GM20431 (cell line): Measurements from ENCODE around the gene ALB.

Experiments
- in situ Hi-C: fragments of 300-500 bp; cut with MseI, MboI; formaldehyde crosslinking; loops from one replicate; pipeline ENCODE4 v1.15.0; 2020; ENCODE audit warnings: low sequenced_read_pairs; ENCODE audit not compliant: unreplicated experiment

Gene ALB

DNA sequence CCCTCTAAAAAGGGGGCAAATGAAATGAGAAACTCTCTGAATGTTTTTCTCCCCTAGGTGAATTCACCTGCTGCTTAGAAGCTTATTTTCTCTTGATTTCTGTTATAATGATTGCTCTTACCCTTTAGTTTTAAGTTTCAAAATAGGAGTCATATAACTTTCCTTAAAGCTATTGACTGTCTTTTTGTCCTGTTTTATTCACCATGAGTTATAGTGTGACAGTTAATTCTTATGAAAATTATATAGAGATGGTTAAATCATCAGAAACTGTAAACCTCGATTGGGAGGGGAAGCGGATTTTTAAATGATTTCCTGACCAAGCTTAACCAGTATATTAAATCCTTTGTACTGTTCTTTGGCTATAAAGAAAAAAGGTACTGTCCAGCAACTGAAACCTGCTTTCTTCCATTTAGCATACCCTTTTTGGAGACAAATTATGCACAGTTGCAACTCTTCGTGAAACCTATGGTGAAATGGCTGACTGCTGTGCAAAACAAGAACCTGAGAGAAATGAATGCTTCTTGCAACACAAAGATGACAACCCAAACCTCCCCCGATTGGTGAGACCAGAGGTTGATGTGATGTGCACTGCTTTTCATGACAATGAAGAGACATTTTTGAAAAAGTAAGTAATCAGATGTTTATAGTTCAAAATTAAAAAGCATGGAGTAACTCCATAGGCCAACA is 4.2 kb downstream of the ALB start:
- in situ Hi-C loops, result no loop called here

DNA sequence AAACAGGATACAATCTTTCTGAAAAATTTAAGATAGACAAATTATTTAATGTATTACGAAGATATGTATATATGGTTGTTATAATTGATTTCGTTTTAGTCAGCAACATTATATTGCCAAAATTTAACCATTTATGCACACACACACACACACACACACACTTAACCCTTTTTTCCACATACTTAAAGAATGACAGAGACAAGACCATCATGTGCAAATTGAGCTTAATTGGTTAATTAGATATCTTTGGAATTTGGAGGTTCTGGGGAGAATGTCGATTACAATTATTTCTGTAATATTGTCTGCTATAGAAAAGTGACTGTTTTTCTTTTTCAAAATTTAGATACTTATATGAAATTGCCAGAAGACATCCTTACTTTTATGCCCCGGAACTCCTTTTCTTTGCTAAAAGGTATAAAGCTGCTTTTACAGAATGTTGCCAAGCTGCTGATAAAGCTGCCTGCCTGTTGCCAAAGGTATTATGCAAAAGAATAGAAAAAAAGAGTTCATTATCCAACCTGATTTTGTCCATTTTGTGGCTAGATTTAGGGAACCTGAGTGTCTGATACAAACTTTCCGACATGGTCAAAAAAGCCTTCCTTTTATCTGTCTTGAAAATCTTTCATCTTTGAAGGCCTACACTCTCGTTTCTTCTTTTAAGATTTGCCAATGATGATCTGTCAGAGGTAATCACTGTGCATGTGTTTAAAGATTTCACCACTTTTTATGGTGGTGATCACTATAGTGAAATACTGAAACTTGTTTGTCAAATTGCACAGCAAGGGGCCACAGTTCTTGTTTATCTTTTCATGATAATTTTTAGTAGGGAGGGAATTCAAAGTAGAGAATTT is 5.2 kb downstream of the ALB start:
- in situ Hi-C loops, result no loop called here

DNA sequence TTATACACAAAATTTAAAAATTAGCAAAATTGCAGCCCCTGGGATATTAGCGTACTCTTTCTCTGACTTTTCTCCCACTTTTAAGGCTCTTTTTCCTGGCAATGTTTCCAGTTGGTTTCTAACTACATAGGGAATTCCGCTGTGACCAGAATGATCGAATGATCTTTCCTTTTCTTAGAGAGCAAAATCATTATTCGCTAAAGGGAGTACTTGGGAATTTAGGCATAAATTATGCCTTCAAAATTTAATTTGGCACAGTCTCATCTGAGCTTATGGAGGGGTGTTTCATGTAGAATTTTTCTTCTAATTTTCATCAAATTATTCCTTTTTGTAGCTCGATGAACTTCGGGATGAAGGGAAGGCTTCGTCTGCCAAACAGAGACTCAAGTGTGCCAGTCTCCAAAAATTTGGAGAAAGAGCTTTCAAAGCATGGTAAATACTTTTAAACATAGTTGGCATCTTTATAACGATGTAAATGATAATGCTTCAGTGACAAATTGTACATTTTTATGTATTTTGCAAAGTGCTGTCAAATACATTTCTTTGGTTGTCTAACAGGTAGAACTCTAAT is 6.0 kb downstream of the ALB start:
- in situ Hi-C loops, result no loop called here

DNA sequence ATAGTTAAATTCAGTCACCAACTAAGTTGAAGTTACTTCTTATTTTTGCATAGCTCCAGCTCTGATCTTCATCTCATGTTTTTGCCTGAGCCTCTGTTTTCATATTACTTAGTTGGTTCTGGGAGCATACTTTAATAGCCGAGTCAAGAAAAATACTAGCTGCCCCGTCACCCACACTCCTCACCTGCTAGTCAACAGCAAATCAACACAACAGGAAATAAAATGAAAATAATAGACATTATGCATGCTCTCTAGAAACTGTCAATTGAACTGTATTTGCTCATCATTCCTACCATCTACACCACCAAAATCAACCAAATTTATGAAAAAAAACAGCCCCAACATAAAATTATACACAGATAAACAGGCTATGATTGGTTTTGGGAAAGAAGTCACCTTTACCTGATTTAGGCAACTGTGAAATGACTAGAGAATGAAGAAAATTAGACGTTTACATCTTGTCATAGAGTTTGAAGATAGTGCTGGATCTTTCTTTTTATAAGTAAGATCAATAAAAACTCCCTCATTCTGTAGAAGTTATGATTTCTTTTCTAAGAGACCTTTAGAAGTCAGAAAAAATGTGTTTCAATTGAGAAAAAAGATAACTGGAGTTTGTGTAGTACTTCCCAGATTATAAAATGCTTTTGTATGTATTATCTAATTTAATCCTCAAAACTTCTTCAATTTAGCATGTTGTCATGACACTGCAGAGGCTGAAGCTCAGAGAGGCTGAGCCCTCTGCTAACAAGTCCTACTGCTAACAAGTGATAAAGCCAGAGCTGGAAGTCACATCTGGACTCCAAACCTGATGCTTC is 7.0 kb downstream of the ALB start:
- in situ Hi-C loops, result no loop called here

GRCh38 chr4:73411731-73412414 is 7.8 kb downstream of the ALB start:
- in situ Hi-C loops, result no loop called here

GRCh38 chr4:73413294-73413755 is 9.2 kb downstream of the ALB start:
- in situ Hi-C loops, result no loop called here

- in situ Hi-C loops, result no loop called here
Measured at GRCh38 chr4:73414936-73415271, 10.8 kb downstream of the ALB start.

- in situ Hi-C loops, result no loop called here
Measured at GRCh38 chr4:73415807-73416238, 11.7 kb downstream of the ALB start.

DNA sequence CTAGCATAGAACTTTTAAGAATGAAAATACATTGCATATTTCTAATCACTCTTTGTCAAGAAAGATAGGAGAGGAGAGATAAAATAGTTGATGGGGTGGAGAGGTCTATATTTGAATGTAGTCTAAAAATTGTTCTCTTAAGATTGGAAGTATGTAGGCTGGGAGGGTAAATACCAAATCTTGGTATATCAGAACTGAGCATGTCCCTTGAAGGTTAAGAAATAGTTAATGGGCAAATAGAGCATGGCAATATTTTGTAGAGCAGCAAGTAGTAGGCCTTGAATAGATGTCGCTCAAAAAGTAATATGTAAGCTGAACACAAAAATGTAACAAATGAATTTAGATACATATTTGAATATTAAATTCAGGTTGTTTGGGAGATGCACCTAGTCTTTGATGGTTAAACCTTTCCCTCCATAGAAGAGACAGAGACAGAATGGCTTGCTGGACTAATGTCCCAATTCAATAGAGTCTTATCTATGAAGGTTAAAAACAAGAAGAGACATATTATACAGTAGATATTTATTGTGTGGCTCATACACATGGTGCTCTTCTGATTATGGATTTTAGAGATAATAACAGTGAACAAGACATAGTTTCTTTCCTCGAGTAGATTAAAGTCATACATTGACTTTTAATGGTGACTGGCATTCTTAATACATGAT is 12.5 kb downstream of the ALB start:
- in situ Hi-C loops, result no loop called here

DNA sequence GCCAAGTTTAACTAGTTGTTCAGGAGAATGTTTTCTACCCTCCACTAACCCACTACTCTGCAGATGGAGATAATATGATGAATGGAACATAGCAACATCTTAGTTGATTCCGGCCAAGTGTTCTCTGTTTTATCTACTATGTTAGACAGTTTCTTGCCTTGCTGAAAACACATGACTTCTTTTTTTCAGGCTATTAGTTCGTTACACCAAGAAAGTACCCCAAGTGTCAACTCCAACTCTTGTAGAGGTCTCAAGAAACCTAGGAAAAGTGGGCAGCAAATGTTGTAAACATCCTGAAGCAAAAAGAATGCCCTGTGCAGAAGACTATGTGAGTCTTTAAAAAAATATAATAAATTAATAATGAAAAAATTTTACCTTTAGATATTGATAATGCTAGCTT is 13.3 kb downstream of the ALB start:
- in situ Hi-C loops, result no loop called here

- in situ Hi-C loops, result no loop called here
Measured at GRCh38 chr4:73417973-73418372, 13.9 kb downstream of the ALB start.

DNA sequence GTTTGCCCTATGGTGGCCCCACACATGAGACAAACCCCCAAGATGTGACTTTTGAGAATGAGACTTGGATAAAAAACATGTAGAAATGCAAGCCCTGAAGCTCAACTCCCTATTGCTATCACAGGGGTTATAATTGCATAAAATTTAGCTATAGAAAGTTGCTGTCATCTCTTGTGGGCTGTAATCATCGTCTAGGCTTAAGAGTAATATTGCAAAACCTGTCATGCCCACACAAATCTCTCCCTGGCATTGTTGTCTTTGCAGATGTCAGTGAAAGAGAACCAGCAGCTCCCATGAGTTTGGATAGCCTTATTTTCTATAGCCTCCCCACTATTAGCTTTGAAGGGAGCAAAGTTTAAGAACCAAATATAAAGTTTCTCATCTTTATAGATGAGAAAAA is 14.6 kb downstream of the ALB start:
- in situ Hi-C loops, result no loop called here

DNA sequence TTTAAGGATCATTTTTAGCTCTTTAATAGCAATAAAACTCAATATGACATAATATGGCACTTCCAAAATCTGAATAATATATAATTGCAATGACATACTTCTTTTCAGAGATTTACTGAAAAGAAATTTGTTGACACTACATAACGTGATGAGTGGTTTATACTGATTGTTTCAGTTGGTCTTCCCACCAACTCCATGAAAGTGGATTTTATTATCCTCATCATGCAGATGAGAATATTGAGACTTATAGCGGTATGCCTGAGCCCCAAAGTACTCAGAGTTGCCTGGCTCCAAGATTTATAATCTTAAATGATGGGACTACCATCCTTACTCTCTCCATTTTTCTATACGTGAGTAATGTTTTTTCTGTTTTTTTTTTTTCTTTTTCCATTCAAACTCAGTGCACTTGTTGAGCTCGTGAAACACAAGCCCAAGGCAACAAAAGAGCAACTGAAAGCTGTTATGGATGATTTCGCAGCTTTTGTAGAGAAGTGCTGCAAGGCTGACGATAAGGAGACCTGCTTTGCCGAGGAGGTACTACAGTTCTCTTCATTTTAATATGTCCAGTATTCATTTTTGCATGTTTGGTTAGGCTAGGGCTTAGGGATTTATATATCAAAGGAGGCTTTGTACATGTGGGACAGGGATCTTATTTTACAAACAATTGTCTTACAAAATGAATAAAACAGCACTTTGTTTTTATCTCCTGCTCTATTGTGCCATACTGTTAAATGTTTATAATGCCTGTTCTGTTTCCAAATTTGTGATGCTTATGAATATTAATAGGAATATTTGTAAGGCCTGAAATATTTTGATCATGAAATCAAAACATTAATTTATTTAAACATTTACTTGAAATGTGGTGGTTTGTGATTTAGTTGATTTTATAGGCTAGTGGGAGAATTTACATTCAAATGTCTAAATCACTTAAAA is 15.3 kb downstream of the ALB start:
- in situ Hi-C loops, result no loop called here

DNA sequence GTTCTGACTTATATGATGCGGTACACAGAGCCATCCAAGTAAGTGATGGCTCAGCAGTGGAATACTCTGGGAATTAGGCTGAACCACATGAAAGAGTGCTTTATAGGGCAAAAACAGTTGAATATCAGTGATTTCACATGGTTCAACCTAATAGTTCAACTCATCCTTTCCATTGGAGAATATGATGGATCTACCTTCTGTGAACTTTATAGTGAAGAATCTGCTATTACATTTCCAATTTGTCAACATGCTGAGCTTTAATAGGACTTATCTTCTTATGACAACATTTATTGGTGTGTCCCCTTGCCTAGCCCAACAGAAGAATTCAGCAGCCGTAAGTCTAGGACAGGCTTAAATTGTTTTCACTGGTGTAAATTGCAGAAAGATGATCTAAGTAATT is 16.5 kb downstream of the ALB start:
- in situ Hi-C loops, result no loop called here

DNA sequence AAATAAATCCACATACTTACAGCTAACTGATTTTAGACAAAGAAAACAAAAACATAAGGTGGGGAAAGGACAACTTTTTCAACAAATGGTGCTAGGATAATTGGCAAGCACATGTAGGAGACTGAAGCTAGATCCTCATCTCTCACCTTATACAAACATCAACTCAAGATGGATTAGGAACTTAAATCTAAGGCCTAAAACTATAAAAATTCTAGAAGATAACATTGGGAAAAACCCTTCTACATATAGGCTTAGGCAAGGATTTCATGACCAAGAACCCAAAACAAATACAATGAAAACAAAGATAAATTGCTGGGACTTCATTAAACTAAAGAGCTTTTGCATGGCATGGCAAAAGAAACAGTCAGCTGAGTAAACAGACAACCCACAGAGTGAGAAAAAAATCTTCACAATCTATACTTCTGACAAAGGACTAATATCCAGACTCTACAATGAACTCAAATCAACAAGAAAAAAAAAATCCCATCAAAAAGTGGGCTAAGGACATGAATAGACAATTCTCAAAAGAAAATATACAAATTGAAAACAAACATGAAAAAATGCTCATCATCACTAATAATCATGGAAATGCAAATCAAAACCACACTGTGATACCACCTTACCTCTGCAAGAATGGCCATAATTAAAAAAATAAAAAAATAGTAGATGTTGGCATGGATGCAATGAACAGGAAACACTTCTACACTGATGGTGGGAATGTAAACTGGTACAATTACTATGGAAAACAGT is 17.8 kb downstream of the ALB start:
- in situ Hi-C loops, result no loop called here

GRCh38 chr4:73422458-73422752 is 18.3 kb downstream of the ALB start:
- in situ Hi-C loops, result no loop called here

- in situ Hi-C loops, result no loop called here
Measured at GRCh38 chr4:73423184-73423583, 19.1 kb downstream of the ALB start.

DNA sequence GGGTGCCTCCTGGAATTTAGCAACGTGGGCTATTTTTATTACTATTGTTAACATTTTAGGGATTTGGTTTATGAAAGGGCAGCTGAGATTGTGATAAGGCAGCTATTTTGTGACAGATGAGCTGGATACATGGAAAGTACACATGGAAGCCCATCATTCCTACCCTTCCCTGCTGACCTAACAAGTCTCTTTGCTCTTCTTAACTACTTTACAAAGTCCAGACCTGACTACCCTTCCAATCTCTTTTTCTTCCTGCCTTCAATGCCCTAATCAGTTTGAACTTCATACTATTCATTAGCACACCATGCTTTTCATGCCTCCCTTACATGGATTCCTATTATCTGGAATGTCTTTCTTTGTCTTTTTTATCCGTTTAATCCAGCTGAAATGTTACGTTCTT is 22.6 kb downstream of the ALB start:
- in situ Hi-C loops, result no loop called here
